A549 (cell line): ENCODE measurements around the gene TMEM45A. TPM values are rescaled to one million over a fixed set of nuclear protein-coding genes. Genes with fewer than 3 reads are reported as not detected.

Source experiments
- ATAC-seq, 2 experiments: fragments of 200-7000 bp in 1 of 2; fragments of >200 bp in 1 of 2; cut with Nextera tagmentation in 1 of 2; cut with Tn5 transposase in 1 of 2; 3 replicates each; pipeline versions ENCODE4 v1.8.0 to v1.9.1; 2018 to 2020; ENCODE audit warnings: mild to moderate bottlenecking in 1 of 2, moderate library complexity in 1 of 2
- CTCF ChIA-PET: fragments of 300-600 bp; sonication (Branson Sonifier 250); formaldehyde crosslinking; extraction: SDS; loops from one replicate; lab custom pipeline; 2021; ENCODE audit warnings: antibody characterized with exemption, inconsistent platforms; lab: Yijun Ruan, JAX
- POLR2A ChIA-PET: fragments of 350-600 bp; formaldehyde crosslinking; extraction: SDS; loops from one replicate; lab custom pipeline; 2021; ENCODE audit warnings: antibody characterized with exemption, inconsistent platforms; lab: Yijun Ruan, JAX
- DNase-seq, 2 experiments: peaks; one replicate each; pipeline versions ENCODE4 v3.0.0 to v3.0.0-alpha.2; 2011 to 2016; ENCODE audit warnings: low read depth in 1 of 2, low spot score in 1 of 2
- FAIRE-seq: peaks from 2 replicates; lab custom pipeline; 2011; peaks lifted over from hg19 to GRCh38; lab: Jason Lieb, UNC
- H3K27ac ChIP-seq, 2 experiments: fragments of >200 bp; sonication (Bioruptor Twin); formaldehyde crosslinking; 3 replicates each; pipeline ENCODE4 v1.5.1; 2016 to 2017
- H3K4me1 ChIP-seq: fragments of >200 bp; sonication (Bioruptor Twin); formaldehyde crosslinking; 3 replicates; pipeline ENCODE4 v1.6.1; 2016
- H3K4me2 ChIP-seq: fragments of >200 bp; sonication (Bioruptor Twin); formaldehyde crosslinking; 3 replicates; pipeline ENCODE4 v1.6.1; 2016
- H3K4me3 ChIP-seq: fragments of >200 bp; sonication (Bioruptor Twin); formaldehyde crosslinking; 3 replicates; pipeline ENCODE4 v1.5.1; 2016
- H3K9me3 ChIP-seq: fragments of >200 bp; sonication (Bioruptor Twin); formaldehyde crosslinking; 3 replicates; pipeline ENCODE4 v1.6.1; 2016
- BHLHE40 ChIP-seq: IDR thresholded peaks from 2 replicates; pipeline ENCODE4 v1.6.1; 2012; ENCODE audit warnings: low read depth, low read length, inconsistent platforms
- CBX8 ChIP-seq: fragments of 200-600 bp; sonication (generic); IDR thresholded peaks from 2 replicates; pipeline ENCODE4 v1.6.1; 2016
- CHD4 ChIP-seq: fragments of 200-600 bp; sonication (generic); IDR thresholded peaks from 2 replicates; pipeline ENCODE4 v1.6.1; 2016; ENCODE audit warnings: antibody characterized with exemption, mild to moderate bottlenecking, borderline replicate concordance
- EHF ChIP-seq: fragments of 250-450 bp; sonication (Bioruptor Pico); IDR thresholded peaks from 2 replicates; pipeline ENCODE4 v1.5.0; 2020; ENCODE audit warnings: mild to moderate bottlenecking
- EHMT2 ChIP-seq: fragments of 200-600 bp; sonication (generic); IDR thresholded peaks from 2 replicates; pipeline ENCODE4 v1.6.1; 2016; ENCODE audit warnings: antibody characterized with exemption, low read depth, mild to moderate bottlenecking, moderate library complexity
- EP300 ChIP-seq, 2 experiments: fragments of >200 bp; sonication (Bioruptor Twin); formaldehyde crosslinking; IDR thresholded peaks; 2 replicates in 1 of 2; 3 replicates in 1 of 2; pipeline ENCODE4 v1.6.1; 2016 to 2017
- FOXS1 ChIP-seq: fragments of 250-450 bp; sonication (Bioruptor Pico); IDR thresholded peaks from 2 replicates; pipeline ENCODE4 v1.5.0; 2020; ENCODE audit warnings: mild to moderate bottlenecking, moderate library complexity
- GATA3 ChIP-seq: IDR thresholded peaks from 2 replicates; pipeline ENCODE4 v1.6.1; 2012; ENCODE audit warnings: borderline replicate concordance
- HDAC2 ChIP-seq: fragments of 200-600 bp; sonication (generic); IDR thresholded peaks from 2 replicates; pipeline ENCODE4 v1.6.1; 2016
- HOXB13 ChIP-seq: fragments of 250-450 bp; sonication (Bioruptor Pico); IDR thresholded peaks from 2 replicates; pipeline ENCODE4 v1.5.0; 2020; ENCODE audit warnings: low read depth, mild to moderate bottlenecking, moderate library complexity
- HOXB5 ChIP-seq: fragments of 250-450 bp; sonication (Bioruptor Pico); IDR thresholded peaks from 2 replicates; pipeline ENCODE4 v1.5.0; 2020; ENCODE audit warnings: mild to moderate bottlenecking, moderate library complexity
- JUN ChIP-seq, 2 experiments: fragments of >200 bp; sonication (Bioruptor Twin); formaldehyde crosslinking; IDR thresholded peaks; 2 replicates in 1 of 2; 3 replicates in 1 of 2; pipeline ENCODE4 v1.6.1; 2016 to 2017
- JUNB ChIP-seq: fragments of >200 bp; sonication (Bioruptor Twin); formaldehyde crosslinking; IDR thresholded peaks from 2 replicates; pipeline ENCODE4 v1.6.1; 2016
- KDM5A ChIP-seq: fragments of 200-600 bp; sonication (generic); IDR thresholded peaks from 2 replicates; pipeline ENCODE4 v1.6.1; 2016; ENCODE audit warnings: antibody characterized with exemption, mild to moderate bottlenecking
- NFE2L2 ChIP-seq: fragments of 150-350 bp; conservative IDR thresholded peaks from 2 replicates; pipeline ENCODE4 v1.6.1; 2014; ENCODE audit warnings: low read length
- NPAS2 ChIP-seq: fragments of 250-450 bp; sonication (Bioruptor Pico); IDR thresholded peaks from 2 replicates; pipeline ENCODE4 v1.8.0; 2022; ENCODE audit warnings: mild to moderate bottlenecking, moderate library complexity, borderline replicate concordance
- NR3C1 ChIP-seq: fragments of >200 bp; sonication (Bioruptor Twin); formaldehyde crosslinking; IDR thresholded peaks from 3 replicates; pipeline ENCODE4 v1.6.1; 2017
- POLR2A ChIP-seq: IDR thresholded peaks from 2 replicates; pipeline ENCODE4 v1.6.1; 2012; ENCODE audit warnings: mild to moderate bottlenecking, low read length
- RARB ChIP-seq: fragments of 250-450 bp; sonication (Bioruptor Pico); IDR thresholded peaks from 2 replicates; pipeline ENCODE4 v1.8.0; 2021; ENCODE audit warnings: mild to moderate bottlenecking, moderate library complexity
- RCOR1 ChIP-seq: fragments of 150-350 bp; IDR thresholded peaks from 2 replicates; pipeline ENCODE4 v1.6.1; 2014; ENCODE audit warnings: antibody characterized with exemption, low read length, low read depth
- RFX5 ChIP-seq: fragments of 450-650 bp; IDR thresholded peaks from 2 replicates; pipeline ENCODE4 v1.7.1; 2014; ENCODE audit warnings: antibody characterized with exemption, mild to moderate bottlenecking, moderate library complexity
- SREBF2 ChIP-seq: fragments of 450-650 bp; IDR thresholded peaks from 2 replicates; pipeline ENCODE4 v1.6.1; 2014; ENCODE audit warnings: mild to moderate bottlenecking, moderate library complexity
- ZC3H11A ChIP-seq: fragments of 450-650 bp; IDR thresholded peaks from 2 replicates; pipeline ENCODE4 v1.6.1; 2014; ENCODE audit warnings: antibody characterized with exemption, mild to moderate bottlenecking
- ZNF302 ChIP-seq: fragments of 250-450 bp; sonication (Bioruptor Pico); IDR thresholded peaks from 2 replicates; pipeline ENCODE4 v1.9.0; 2021; ENCODE audit warnings: inconsistent platforms, mild to moderate bottlenecking, moderate library complexity
- ZSCAN20 ChIP-seq: fragments of 250-450 bp; sonication (Bioruptor Pico); IDR thresholded peaks from 2 replicates; pipeline ENCODE4 v1.8.0; 2022; ENCODE audit warnings: mild to moderate bottlenecking, moderate library complexity
- WGBS: methylation state at CpG from one replicate; pipeline ENCODE4 v1.1.6; 2017; ENCODE audit errors: missing lambda C conversion rate; 5-methylcytosine and 5-hydroxymethylcytosine counted together
- polyA plus RNA-seq, 4 experiments: library from polyadenylated mRNA; depleted of rRNA in 3 of 4; stranded (reverse); fragments of >200 nt; fragmentation: RNase III in 1 of 4; extraction: RNeasy Plus Mini Kit Qiagen cat#74134 plus additional on column Dnase treatment in 1 of 4; gene quantifications; 2 replicates in 3 of 4; 3 replicates in 1 of 4; pipeline ENCODE4 v1.2.3, GENCODE V29; 2011 to 2017
- TF ChIP-seq, protein P1 (sequence below): fragments of 150-350 bp; IDR thresholded peaks from 2 replicates; pipeline ENCODE4 v1.6.1; 2014; ENCODE audit warnings: low read depth, mild to moderate bottlenecking, low read length
- TF ChIP-seq, protein P2 (sequence below): IDR thresholded peaks from 2 replicates; pipeline ENCODE4 v1.6.1; 2012; ENCODE audit warnings: low read depth, borderline replicate concordance
- TF ChIP-seq, protein P3 (sequence below): fragments of >200 bp; sonication (Bioruptor Twin); formaldehyde crosslinking; IDR thresholded peaks from 2 replicates; pipeline ENCODE4 v1.6.1; 2016

The TMEM45A gene
- polyA plus RNA-seq, 2 of the 4 experiments (the other 2 are of a cell fraction): 4.6 to 7.0 TPM

GRCh38 chr3:100606894-100607512, 114.6 kb downstream of the TMEM45A start:
- Histone ChIP-seq H3K4me3 (no peak overlapping the region), H3K27ac (no peak overlapping the region), H3K4me2 (no peak overlapping the region), H3K9me3 (no peaks in the 10 kb centered on the region), H3K4me1 (peaks cover 19% of the 10 kb centered on the region)
- FAIRE-seq (no peak), ATAC-seq (peak in 1 of 2 experiments; percentile 54; a peak in 2 of 6 replicates), DNase-seq (peak in 1 of 2 experiments; percentile 18)
- TF ChIP-seq CHD4 (no peak), SREBF2 (no peak), NPAS2 (CRISPR knock-in tag) (no peak), FOXS1 (no peak), CBX8 (no peak), HOXB13 (CRISPR knock-in tag) (no peak), ZC3H11A (no peak), BHLHE40 (no peak), EP300 (IDR thresholded peaks at IDR 0.05) (no peak), ZNF302 (no peak), KDM5A (no peak), RCOR1 (no peak), POLR2A (no peak), NFE2L2 (no peak), JUNB (no peak)
- TF ChIP-seq, protein P1, sequence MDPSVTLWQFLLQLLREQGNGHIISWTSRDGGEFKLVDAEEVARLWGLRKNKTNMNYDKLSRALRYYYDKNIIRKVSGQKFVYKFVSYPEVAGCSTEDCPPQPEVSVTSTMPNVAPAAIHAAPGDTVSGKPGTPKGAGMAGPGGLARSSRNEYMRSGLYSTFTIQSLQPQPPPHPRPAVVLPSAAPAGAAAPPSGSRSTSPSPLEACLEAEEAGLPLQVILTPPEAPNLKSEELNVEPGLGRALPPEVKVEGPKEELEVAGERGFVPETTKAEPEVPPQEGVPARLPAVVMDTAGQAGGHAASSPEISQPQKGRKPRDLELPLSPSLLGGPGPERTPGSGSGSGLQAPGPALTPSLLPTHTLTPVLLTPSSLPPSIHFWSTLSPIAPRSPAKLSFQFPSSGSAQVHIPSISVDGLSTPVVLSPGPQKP: no peak
- TF ChIP-seq, protein P2, sequence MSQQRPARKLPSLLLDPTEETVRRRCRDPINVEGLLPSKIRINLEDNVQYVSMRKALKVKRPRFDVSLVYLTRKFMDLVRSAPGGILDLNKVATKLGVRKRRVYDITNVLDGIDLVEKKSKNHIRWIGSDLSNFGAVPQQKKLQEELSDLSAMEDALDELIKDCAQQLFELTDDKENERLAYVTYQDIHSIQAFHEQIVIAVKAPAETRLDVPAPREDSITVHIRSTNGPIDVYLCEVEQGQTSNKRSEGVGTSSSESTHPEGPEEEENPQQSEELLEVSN: no peak
- POLR2A ChIA-PET: no interaction called here
- CTCF ChIA-PET: interaction anchor here (1.0 kb wide), 1 partner anchor 589 kb away, joined by 3 read pairs; no protein-coding TSS in a partner anchor

DNA sequence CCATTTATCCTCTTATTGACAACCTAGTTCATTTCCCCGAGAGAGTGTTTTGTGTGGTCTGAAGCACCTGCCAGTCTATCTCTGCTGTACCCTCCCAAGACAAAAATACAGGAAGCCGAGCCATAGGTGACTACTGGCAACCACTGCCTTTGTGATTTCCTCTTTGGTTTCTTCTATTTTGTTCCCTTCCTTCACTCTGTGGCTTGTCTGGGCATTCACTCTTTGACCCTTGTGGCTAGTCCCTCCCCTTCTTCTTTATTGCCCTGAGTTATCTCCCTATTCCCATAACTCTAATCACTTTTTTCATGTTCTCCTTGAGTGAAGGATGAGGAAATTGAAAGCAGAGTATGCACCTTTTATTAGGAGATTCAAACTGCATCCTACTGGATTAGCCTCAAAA, 116.9 kb downstream of the TMEM45A start, which contains the start of gene ADGRG7:
TSS of gene ADGRG7 (plus strand) at position 297 of the 400 bp plus-strand sequence. CDS start 256 bp downstream, outside the sequence.
- ChIA-PET CTCF (no interaction called here), POLR2A (no interaction called here)
- no peak for DNase-seq
- Histone ChIP-seq H3K4me1 (peaks cover 6% of the 10 kb centered on the region; the same call in 1 of the 3 replicates), H3K4me2 (no peak within 1 kb of the TSS), H3K27ac (no peak within 1 kb of the TSS), H3K4me3 (no peak within 1 kb of the TSS), H3K9me3 (no peaks in the 10 kb centered on the region)
- 56% methylated on average over 2 of the region's 2 CpGs for WGBS
- ATAC-seq: no peak
- no peak for TF ChIP-seq JUN (IDR thresholded peaks at IDR 0.05)
- TF ChIP-seq, all 56 proteins: peak for 0
- FAIRE-seq: no peak

DNA sequence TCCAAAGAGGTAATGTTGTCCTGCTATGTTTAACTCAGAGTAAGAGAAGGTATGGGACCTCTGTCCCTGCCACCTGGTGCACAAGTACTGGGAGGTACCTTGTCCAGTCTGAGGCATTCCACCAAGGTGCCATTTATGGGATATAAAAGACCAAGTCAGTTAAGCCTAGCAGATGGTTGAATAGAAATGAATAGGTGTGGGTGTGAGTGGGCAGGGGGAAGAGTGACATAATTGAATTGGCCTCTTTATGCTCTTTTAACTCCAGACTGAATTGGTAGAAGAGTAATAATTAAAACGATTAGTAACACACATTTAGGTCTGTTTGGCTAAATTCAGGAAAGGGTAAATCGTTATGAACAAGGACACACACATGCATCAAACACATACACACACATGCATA, 117.5 kb downstream of the TMEM45A start:
- WGBS: 17% methylated on average over 2 of the region's 2 CpGs
- no peak for FAIRE-seq

More for the DNA sequence above, 117.5 kb downstream of the TMEM45A start:
- ATAC-seq (no peak), DNase-seq (no peak)
- no peak overlapping the region for H3K4me2 ChIP-seq
- H3K4me1 ChIP-seq: peaks cover 6% of the 10 kb centered on the region; the same call in 1 of the 3 replicates
- no peak overlapping the region for H3K4me3 ChIP-seq
- H3K27ac ChIP-seq: no peak overlapping the region
- TF ChIP-seq EP300 (IDR thresholded peaks at IDR 0.05): no peak
- no peak for TF ChIP-seq GATA3
- no peak for TF ChIP-seq RFX5
- TF ChIP-seq NR3C1: no peak
- no peak for TF ChIP-seq RARB
- TF ChIP-seq ZC3H11A: no peak
- TF ChIP-seq, protein P3, sequence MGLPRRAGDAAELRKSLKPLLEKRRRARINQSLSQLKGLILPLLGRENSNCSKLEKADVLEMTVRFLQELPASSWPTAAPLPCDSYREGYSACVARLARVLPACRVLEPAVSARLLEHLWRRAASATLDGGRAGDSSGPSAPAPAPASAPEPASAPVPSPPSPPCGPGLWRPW: no peak
- TF ChIP-seq EHF (CRISPR knock-in tag): no peak
- TF ChIP-seq POLR2A: no peak
- TF ChIP-seq, protein P2: no peak
- TF ChIP-seq HOXB5 (CRISPR knock-in tag): no peak
- no peak for TF ChIP-seq CHD4
- no peak for TF ChIP-seq HDAC2
- TF ChIP-seq ZSCAN20 (CRISPR knock-in tag): no peak
- no peak for TF ChIP-seq EHMT2
- no peaks in the 10 kb centered on the region for H3K9me3 ChIP-seq
- ChIA-PET POLR2A (no interaction called here), CTCF (no interaction called here)
